ENCODE measurements around the gene PMEPA1.

Gene PMEPA1, protein sequence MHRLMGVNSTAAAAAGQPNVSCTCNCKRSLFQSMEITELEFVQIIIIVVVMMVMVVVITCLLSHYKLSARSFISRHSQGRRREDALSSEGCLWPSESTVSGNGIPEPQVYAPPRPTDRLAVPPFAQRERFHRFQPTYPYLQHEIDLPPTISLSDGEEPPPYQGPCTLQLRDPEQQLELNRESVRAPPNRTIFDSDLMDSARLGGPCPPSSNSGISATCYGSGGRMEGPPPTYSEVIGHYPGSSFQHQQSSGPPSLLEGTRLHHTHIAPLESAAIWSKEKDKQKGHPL

DNA sequence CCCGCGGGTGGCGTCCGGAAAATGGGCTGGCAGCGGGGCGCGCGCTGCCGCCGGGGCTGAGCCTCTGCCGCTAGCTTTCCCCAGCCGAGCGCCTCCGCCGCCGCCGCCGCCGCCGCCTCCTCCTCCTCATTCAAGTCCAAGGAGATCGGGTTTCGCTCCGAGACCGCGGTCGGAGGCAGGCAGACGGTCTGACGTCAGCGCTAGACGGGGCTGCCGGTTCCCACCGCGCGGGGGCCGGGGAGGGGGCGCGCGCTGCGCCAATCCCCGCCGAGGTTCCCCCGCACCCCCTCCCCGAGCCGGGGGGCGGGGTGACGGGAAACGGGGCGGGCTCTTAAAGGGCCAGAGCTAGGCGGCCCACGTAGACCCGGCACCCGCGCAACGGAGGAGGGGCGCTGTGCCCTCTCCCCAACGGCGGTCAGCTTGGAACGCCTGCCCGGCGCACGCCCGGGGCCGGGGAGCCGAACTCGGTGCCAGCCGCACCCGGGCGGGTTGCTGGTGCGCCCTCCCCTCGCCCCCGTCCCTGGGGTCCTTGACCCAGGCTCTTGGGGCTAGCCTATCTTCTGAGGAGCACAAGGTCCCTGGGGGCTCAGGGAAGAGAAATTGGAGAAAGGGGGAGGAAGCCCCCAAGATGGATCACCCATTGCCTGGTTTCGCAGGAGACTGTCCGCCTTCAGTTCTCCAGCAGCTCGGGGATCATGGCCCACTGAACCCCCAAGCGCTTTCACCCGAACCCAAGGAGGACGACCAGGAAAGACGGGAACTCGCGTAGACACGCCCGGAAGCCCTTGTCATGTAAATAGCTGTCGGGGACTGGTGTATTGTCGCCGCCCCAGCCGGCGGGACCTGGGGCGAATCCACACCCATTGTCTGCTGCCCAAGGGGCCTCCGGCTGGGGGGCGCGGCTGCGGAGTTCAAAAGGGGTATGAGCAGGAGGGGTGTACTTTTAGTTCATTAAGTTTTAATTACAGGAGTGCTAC lies at the start of gene PMEPA1:
PMEPA1 (minus strand) TSS at position 193 of the 977 bp plus-strand sequence. CDS start 433 bp downstream, outside the sequence.
- DNase-seq (ENCODE audit: low read depth) = peak; percentile 90

GRCh38 chr20:57757767-57758166 lies 48.0 kb upstream of the PMEPA1 start:
- DNase-seq (ENCODE audit: low read depth) = no peak

GRCh38 chr20:57756921-57757320 lies 47.1 kb upstream of the PMEPA1 start:
- no peak for DNase-seq (ENCODE audit: low read depth)

DNA sequence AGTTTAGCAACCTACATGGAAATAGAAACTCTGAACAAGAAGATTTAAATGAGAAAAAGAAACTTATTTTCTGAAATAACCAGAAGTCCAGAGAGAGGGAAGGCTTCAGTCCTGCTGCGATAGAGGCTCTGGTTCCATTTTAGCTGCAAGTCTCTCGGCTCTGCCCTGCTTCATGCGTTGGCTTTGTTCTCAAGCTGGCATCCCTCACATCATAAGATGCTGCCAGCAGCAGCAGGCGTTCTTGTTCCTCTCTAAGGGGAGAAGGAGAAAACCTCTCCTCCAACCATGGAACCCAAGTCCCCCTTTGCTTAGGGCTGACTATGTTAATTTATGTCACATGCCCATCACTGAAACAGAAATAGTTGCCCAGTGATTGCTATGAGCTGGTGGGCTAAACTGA lies 46.4 kb upstream of the PMEPA1 start:
- no peak for DNase-seq (ENCODE audit: low read depth)

DNA sequence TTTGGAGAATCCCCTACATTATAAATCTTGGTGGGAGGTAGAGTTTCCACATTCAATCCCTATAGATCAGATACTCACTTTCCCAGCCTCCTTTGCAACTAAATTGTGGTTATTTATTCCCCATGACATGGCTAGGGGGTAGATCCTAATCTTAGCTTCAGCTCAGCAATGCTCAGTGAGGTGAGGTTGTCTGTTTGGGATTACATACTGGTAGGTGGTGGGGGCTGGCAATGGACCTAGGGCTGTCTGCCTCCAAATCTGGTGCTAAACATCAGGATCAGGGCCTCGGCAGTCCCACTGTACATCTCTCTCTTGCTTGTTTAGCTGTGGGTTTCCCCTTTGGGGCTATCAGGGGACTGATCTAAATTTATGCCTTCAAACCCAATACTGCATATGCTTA lies 45.8 kb upstream of the PMEPA1 start:
- no peak for DNase-seq (ENCODE audit: low read depth)

DNA sequence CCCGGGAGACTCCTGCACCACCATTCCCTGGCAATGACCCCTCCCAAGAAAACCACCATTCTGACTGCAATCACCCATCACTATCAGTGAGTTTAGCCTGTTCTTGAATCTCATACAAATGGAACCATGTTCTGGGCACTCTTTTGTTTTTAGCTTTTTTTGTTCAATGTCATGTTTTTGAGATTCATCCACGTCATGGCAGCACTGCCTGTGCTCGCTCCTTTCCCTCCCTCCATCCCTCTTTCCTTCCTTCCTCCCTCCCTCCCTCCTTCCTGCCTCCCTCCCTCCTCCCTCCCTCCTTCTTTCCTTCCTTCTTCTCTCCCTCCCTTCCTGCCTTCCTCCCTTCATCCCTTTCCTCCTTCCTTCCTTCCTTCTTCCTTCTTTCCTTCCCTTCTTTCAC lies 44.4 kb upstream of the PMEPA1 start:
- DNase-seq (ENCODE audit: low read depth) = no peak

- DNase-seq (ENCODE audit: low read depth) = no peak
Observed at GRCh38 chr20:57753332-57754164, 43.7 kb upstream of the PMEPA1 start.

DNA sequence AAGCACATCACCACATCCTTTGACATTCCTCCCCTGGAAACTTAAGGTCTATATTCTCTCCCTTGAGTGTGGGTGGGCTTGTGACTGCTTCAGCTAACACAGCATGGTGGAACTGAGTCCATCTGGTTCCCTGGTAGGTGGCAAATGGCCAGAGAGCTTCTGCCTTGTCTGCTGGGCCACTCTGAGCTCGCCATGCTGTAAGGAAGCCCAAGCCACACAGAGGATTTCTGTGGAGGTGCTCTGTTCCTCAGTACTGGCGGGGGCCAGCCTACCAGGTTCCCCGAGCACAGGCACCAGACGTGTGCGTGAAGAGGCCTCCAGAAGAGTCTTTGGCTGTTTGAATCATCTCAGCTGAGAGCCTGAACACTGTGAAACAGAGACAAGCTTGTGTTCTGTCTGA lies 41.6 kb upstream of the PMEPA1 start:
- no peak for DNase-seq (ENCODE audit: low read depth)

GRCh38 chr20:57749869-57750268 lies 40.1 kb upstream of the PMEPA1 start:
- no peak for DNase-seq (ENCODE audit: low read depth)

GRCh38 chr20:57749131-57749690 lies 39.4 kb upstream of the PMEPA1 start:
- DNase-seq (ENCODE audit: low read depth) = no peak

DNA sequence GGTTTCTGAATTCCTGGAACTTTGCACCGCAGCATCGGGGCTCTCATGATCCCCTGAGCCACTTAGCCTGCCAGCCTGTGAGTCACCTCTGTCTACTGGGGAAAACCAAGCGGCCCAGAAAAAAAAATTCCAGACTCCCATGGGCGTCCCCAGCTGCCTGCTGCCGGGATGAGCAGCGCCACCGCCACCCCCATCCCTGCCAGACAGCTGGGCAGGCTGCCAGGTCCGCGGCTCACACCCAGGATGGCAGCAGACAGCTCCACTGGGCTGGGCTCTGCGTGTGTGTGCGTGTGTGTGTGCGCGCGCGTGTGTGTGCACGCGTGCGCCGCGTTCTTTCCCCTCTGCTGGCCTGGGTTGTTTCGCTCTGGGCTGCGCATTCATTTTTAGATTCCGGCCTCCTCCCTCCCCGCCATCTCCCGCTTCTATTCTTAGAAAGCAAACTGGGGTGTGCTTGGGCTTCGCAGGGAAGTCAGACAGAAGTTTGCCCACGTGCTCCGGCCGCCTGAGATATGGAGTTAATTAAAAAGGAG lies 38.9 kb upstream of the PMEPA1 start:
- peak; percentile 55 for DNase-seq (ENCODE audit: low read depth)

- DNase-seq (ENCODE audit: low read depth) = peak; percentile 13
Observed at GRCh38 chr20:57747861-57748481, 38.2 kb upstream of the PMEPA1 start.

DNA sequence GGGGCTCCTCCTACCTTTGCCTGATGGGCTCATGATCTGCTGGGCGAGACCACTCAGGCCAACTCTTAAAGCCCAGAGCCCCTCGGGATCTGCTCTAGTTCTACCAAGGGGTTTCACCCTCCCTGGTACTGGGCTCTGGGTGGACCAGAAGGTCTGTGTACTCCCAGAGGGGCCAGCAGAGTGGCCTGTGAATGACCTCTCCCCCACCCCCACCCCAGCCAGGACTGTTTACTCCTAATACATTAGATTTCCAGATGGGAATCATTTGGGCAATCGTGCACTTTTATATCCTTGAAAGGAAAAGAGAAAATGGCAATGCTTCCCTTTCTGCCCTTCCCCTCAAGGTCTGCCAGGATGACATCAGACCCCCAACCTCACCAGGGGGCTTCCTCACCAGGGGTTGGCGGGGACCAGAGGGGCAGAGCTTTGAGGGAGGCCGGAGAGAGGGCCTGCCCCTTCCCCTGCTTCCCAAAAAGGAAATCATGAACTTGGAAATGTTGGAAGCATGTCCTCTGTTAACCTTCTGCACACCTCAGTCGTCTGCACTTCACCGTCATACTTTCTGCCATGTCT lies 37.1 kb upstream of the PMEPA1 start:
- no peak for DNase-seq (ENCODE audit: low read depth)

DNA sequence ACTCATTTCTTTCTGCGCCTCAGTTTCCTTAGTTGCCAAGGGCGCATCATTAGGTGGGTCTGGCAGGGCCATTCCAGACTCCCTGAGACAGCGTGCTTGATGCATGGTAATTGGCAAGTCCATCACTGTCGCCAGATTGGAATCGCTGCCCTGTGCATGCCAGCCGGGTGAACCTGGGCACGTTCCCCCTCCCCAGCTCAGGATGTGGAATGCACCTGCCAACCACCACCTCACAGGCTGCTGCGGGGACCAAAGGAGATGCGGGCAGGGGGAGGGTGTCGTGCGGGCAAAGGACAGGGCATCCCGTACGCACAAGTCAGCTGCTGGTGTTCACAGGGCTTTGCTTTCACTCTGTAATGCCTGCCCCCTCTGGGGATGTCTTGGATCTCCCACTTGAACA lies 36.4 kb upstream of the PMEPA1 start:
- no peak for DNase-seq (ENCODE audit: low read depth)

DNA sequence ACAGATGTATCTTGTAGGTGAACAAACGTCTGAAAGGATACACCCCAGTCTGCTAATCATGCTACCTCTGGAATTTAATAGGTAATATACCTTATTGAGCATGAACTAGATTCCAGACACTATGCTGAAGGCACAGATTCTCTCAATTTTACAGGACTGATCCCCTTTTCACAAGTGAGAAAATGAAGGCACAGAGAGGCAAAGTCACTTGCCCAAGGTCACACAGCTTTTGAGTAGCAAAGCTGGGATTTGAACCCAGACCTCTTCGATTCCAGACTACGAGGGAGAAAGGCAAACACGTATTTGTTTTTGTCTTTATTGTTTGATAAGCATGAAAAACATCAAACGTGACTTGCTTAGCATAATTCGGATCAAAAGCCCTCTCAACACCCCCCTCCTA lies 34.4 kb upstream of the PMEPA1 start:
- DNase-seq (ENCODE audit: low read depth) = no peak

- DNase-seq (ENCODE audit: low read depth) = no peak
Observed at GRCh38 chr20:57743450-57744095, 33.8 kb upstream of the PMEPA1 start.

DNA sequence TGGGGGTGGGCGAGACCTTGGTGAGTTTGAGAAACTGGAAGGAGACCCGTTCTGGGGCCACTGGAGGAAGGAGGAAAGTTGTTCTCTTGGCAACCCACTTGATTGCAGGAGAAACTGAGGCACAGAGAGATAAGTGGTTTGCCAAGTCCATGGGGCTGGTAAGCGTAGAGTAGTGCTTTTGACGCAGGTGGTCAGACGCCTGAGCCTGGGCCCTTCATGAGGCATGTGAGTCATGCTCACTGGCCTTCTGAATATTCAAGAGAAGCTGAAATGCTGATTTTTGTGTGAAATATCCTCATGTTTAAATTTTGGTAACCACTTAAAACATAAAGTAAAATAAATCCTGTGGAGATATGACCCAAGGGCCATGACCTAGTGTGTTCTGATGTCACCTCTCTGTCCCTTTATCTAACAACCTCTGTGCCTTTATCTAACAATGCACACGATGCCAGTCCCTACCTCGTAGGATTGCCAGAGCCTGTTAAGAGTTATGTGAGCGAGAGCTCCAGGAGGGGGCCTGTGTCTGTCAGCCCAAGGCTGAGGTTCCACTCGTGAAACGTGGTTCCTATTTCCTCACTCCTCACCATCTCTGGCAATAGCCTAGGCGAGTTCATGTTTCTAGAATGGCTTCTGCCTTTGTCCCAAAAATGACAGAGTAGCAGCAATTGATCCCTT lies 32.8 kb upstream of the PMEPA1 start:
- DNase-seq (ENCODE audit: low read depth) = no peak

- no peak for DNase-seq (ENCODE audit: low read depth)
Observed at GRCh38 chr20:57738484-57738883, 28.7 kb upstream of the PMEPA1 start.

- DNase-seq (ENCODE audit: low read depth) = no peak
Observed at GRCh38 chr20:57738053-57738452, 28.2 kb upstream of the PMEPA1 start.

DNA sequence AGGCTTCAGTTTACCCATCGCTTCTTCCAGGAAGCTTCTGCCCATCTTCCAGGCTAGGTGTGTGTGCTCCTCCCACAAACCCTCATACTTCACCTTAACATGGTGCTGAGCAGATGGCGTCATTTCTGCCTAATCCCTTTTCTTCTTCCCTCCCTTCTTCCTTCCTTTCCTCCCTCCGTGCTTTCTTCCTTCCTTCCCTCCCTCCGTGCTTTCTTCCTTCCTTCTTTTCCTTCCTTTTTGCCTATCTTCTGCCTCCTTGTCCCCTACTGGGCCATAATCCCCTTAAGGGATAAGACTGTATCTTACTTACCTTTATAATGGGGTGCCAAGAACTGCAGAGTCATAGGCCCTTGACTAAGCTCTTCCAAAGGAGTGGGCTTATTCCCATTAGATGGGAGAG lies 27.5 kb upstream of the PMEPA1 start:
- no peak for DNase-seq (ENCODE audit: low read depth)
